IMR-90 (cell line): ENCODE results near the gene ILRUN. TPM values are rescaled to one million over a fixed set of nuclear protein-coding genes. Genes with fewer than 3 reads are reported as not detected.
A peak's percentile ranks its signal among the peaks of the same experiment; 100 is the strongest.

Source experiments
- ATAC-seq: fragments of 200-7000 bp; cut with Tn5 transposase; 2 replicates; pipeline ENCODE4 v1.9.1; 2020; ENCODE audit warnings: low read depth, mild to moderate bottlenecking, moderate library complexity
- BruUV-seq: library from RNA; stranded (reverse); fragments of 400-500 nt; replicated peaks from 2 replicates; lab custom pipeline; 2021; lab: Mats Ljungman, UMichigan
- CTCF ChIA-PET: fragments of 300-600 bp; formaldehyde crosslinking; extraction: SDS; loops from one replicate; lab custom pipeline; 2021; ENCODE audit warnings: antibody characterized with exemption; lab: Yijun Ruan, JAX
- POLR2A ChIA-PET: fragments of 300-600 bp; sonication (Branson Sonifier 250); formaldehyde crosslinking; loops from one replicate; lab custom pipeline; 2022; ENCODE audit warnings: antibody characterized with exemption; ENCODE audit not compliant: unreplicated experiment; lab: Charles Lee
- DNase-seq: peaks from one replicate; pipeline ENCODE4 v3.0.0; 2013
- H2AFZ ChIP-seq: replicated peaks from 2 replicates; pipeline ENCODE3; 2013; ENCODE audit warnings: low read length, mild to moderate bottlenecking; ENCODE audit not compliant: poor library complexity
- H2AK5ac ChIP-seq: 2 replicates; pipeline ENCODE4 v1.6.1; 2013; ENCODE audit warnings: low read depth, low read length, inconsistent platforms
- H2AK9ac ChIP-seq: replicated peaks from 2 replicates; pipeline ENCODE3; 2013; ENCODE audit warnings: mild to moderate bottlenecking, low read depth, low read length, moderate library complexity; ENCODE audit not compliant: poor library complexity
- H2BK120ac ChIP-seq: 2 replicates; pipeline ENCODE4 v1.6.1; 2013; ENCODE audit warnings: low read depth, low read length, inconsistent platforms
- H2BK15ac ChIP-seq: 3 replicates; pipeline ENCODE4 v1.6.1; 2013; ENCODE audit warnings: low read depth, low read length, inconsistent platforms
- H2BK20ac ChIP-seq: 2 replicates; pipeline ENCODE4 v1.6.1; 2013; ENCODE audit warnings: low read depth, mild to moderate bottlenecking, inconsistent platforms, low read length, moderate library complexity
- H2BK5ac ChIP-seq: 2 replicates; pipeline ENCODE4 v1.6.1; 2013; ENCODE audit warnings: mild to moderate bottlenecking, low read depth, low read length, inconsistent platforms; ENCODE audit not compliant: poor library complexity, severe bottlenecking
- H3K14ac ChIP-seq: replicated peaks from 2 replicates; pipeline ENCODE4 v1.6.1; 2013; ENCODE audit warnings: low read depth, low read length, inconsistent platforms
- H3K18ac ChIP-seq: 2 replicates; pipeline ENCODE4 v1.6.1; 2013; ENCODE audit warnings: low read depth, low read length, control low read depth
- H3K23ac ChIP-seq: 2 replicates; pipeline ENCODE4 v1.6.1; 2013; ENCODE audit warnings: low read depth, low read length, inconsistent platforms
- H3K27ac ChIP-seq: 2 replicates; pipeline ENCODE4 v1.5.1; 2013; ENCODE audit warnings: mild to moderate bottlenecking, control low read depth, low read length; ENCODE audit not compliant: insufficient read depth
- H3K27me3 ChIP-seq: 2 replicates; pipeline ENCODE4 v1.6.1; 2013; ENCODE audit warnings: low read length; ENCODE audit not compliant: control insufficient read depth, insufficient read depth
- H3K36me3 ChIP-seq: 2 replicates; pipeline ENCODE4 v1.6.1; 2013; ENCODE audit warnings: low read length, mixed read lengths; ENCODE audit not compliant: control insufficient read depth, insufficient read depth
- H3K4ac ChIP-seq: 2 replicates; pipeline ENCODE4 v1.6.1; 2013; ENCODE audit warnings: low read depth, low read length, inconsistent platforms
- H3K4me1 ChIP-seq: 2 replicates; pipeline ENCODE4 v1.6.1; 2013; ENCODE audit warnings: low read length, mixed read lengths; ENCODE audit not compliant: control insufficient read depth, insufficient read depth
- H3K4me2 ChIP-seq: 2 replicates; pipeline ENCODE4 v1.6.1; 2013; ENCODE audit warnings: low read depth, mild to moderate bottlenecking, control low read depth, low read length, moderate library complexity
- H3K4me3 ChIP-seq: 2 replicates; pipeline ENCODE4 v1.5.1; 2013; ENCODE audit warnings: low read depth, mild to moderate bottlenecking, control low read depth, low read length, moderate library complexity; ENCODE audit not compliant: insufficient read depth
- H3K56ac ChIP-seq: 2 replicates; pipeline ENCODE4 v1.6.1; 2013; ENCODE audit warnings: low read length, inconsistent platforms; ENCODE audit not compliant: insufficient read depth; ENCODE audit errors: extremely low read depth
- H3K79me1 ChIP-seq, 2 experiments: 2 replicates each; pipeline ENCODE4 v1.6.1; 2013; ENCODE audit warnings: low read length in 2 of 2, inconsistent platforms in 1 of 2, low read depth in 1 of 2
- H3K9ac ChIP-seq: 2 replicates; pipeline ENCODE4 v1.6.1; 2013; ENCODE audit warnings: low read depth, low read length, control low read depth
- H3K9me1 ChIP-seq: 2 replicates; pipeline ENCODE4 v1.6.1; 2013; ENCODE audit warnings: low read length, inconsistent platforms; ENCODE audit not compliant: insufficient read depth
- H3K9me3 ChIP-seq: 2 replicates; pipeline ENCODE4 v1.6.1; 2013; ENCODE audit warnings: low read length; ENCODE audit not compliant: control insufficient read depth, insufficient read depth
- H4K20me1 ChIP-seq: 2 replicates; pipeline ENCODE4 v1.6.1; 2013; ENCODE audit warnings: low read length, inconsistent platforms; ENCODE audit not compliant: insufficient read depth
- H4K5ac ChIP-seq: 2 replicates; pipeline ENCODE4 v1.6.1; 2013; ENCODE audit warnings: mild to moderate bottlenecking, low read depth, low read length, control low read depth
- H4K8ac ChIP-seq, 2 experiments: 2 replicates each; pipeline ENCODE4 v1.6.1; 2013; ENCODE audit warnings: low read depth in 2 of 2, low read length in 2 of 2, control low read depth in 1 of 2, inconsistent platforms in 1 of 2
- H4K91ac ChIP-seq: 2 replicates; pipeline ENCODE4 v1.6.1; 2013; ENCODE audit warnings: low read depth, low read length, inconsistent platforms; ENCODE audit not compliant: insufficient read depth
- BHLHE40 ChIP-seq: fragments of 150-350 bp; IDR thresholded peaks from 2 replicates; pipeline ENCODE4 v1.6.1; 2016; ENCODE audit warnings: mild to moderate bottlenecking, low read depth, low read length
- CEBPB ChIP-seq: IDR thresholded peaks from 2 replicates; pipeline ENCODE4 v1.6.1; 2012; ENCODE audit warnings: low read depth, low read length, improper control_type of control experiment
- CHD1 ChIP-seq: IDR thresholded peaks from 2 replicates; pipeline ENCODE4 v1.6.1; 2012; ENCODE audit warnings: low read depth, low read length, improper control_type of control experiment
- FOS ChIP-seq: fragments of 150-350 bp; IDR thresholded peaks from 2 replicates; pipeline ENCODE4 v1.6.1; 2016; ENCODE audit warnings: low read depth, low read length
- MAFK ChIP-seq: IDR thresholded peaks from 2 replicates; pipeline ENCODE4 v1.6.1; 2012; ENCODE audit warnings: low read depth, low read length, improper control_type of control experiment
- MAZ ChIP-seq: IDR thresholded peaks from 2 replicates; pipeline ENCODE4 v1.6.1; 2012; ENCODE audit warnings: low read depth, mild to moderate bottlenecking, low read length, improper control_type of control experiment, moderate library complexity, borderline replicate concordance
- NFE2L2 ChIP-seq: fragments of 150-350 bp; IDR thresholded peaks from 2 replicates; pipeline ENCODE4 v1.6.1; 2016; ENCODE audit warnings: low read depth, mild to moderate bottlenecking, low read length
- POLR2A ChIP-seq: IDR thresholded peaks from 2 replicates; pipeline ENCODE4 v1.6.1; 2012; ENCODE audit warnings: mild to moderate bottlenecking, low read depth, low read length
- RAD21 ChIP-seq: IDR thresholded peaks from 2 replicates; pipeline ENCODE4 v1.6.1; 2012; ENCODE audit warnings: low read length, improper control_type of control experiment
- RCOR1 ChIP-seq: IDR thresholded peaks from 2 replicates; pipeline ENCODE4 v1.6.1; 2012; ENCODE audit warnings: mild to moderate bottlenecking, low read length, improper control_type of control experiment; ENCODE audit not compliant: insufficient replicate concordance
- RFX5 ChIP-seq: IDR thresholded peaks from 2 replicates; pipeline ENCODE4 v1.8.0; 2012; ENCODE audit warnings: low read depth, mild to moderate bottlenecking, low read length, moderate library complexity
- SMC3 ChIP-seq: fragments of 150-350 bp; IDR thresholded peaks from 2 replicates; pipeline ENCODE4 v1.6.1; 2016; ENCODE audit warnings: low read depth, mild to moderate bottlenecking, antibody characterized with exemption, low read length, moderate library complexity
- WGBS, 2 experiments: methylation state at CpG; one replicate each; pipeline versions ENCODE4 v1.1.5 to v1.1.7; 2013; ENCODE audit warnings: missing lambda C conversion rate in 2 of 2; ENCODE audit not compliant: insufficient read length in 1 of 2; ENCODE audit errors: extremely low coverage in 2 of 2; 5-methylcytosine and 5-hydroxymethylcytosine counted together
- dilution Hi-C: fragments of 300-500 bp; cut with HindIII; formaldehyde crosslinking; loops from one replicate; pipeline ENCODE4 v1.14.3; 2018; ENCODE audit warnings: low sequenced_read_pairs; ENCODE audit not compliant: unreplicated experiment
- in situ Hi-C: fragments of 300-500 bp; cut with MboI; formaldehyde crosslinking; loops from 3 replicates; pipeline ENCODE4 v1.14.3; 2019; ENCODE audit warnings: low sequenced_read_pairs, inconsistent platforms, mixed read lengths
- intact Hi-C: fragments of 100-400 bp; cut with micrococcal nuclease; formaldehyde crosslinking; loops from 2 replicates; pipeline ENCODE4 v1.10.0; 2022
- polyA plus RNA-seq, 3 experiments: library from polyadenylated mRNA; depleted of rRNA; stranded (reverse); fragments of >200 nt; gene quantifications; 2 replicates each; pipeline ENCODE4 v1.2.3, GENCODE V29; 2012; ENCODE audit warnings: low replicate concordance in 1 of 3
- total RNA-seq: library from RNA; depleted of rRNA; stranded (reverse); fragments of >200 nt; gene quantifications from 2 replicates; pipeline ENCODE4 v1.2.3, GENCODE V29; 2012
- TF ChIP-seq, protein P1 (sequence below): fragments of 150-350 bp; IDR thresholded peaks from 2 replicates; pipeline ENCODE4 v1.6.1; 2016; ENCODE audit warnings: low read depth, mild to moderate bottlenecking, low read length, moderate library complexity, borderline replicate concordance
- TF ChIP-seq, protein P2 (sequence below): conservative IDR thresholded peaks from 2 replicates; pipeline ENCODE4 v1.5.1; 2012; ENCODE audit warnings: mild to moderate bottlenecking, low read depth, low read length, improper control_type of control experiment

Gene ILRUN
- total and polyA plus RNA-seq, 2 of the 4 experiments (the other 2 are of a cell fraction) = 25.4 to 29.9 TPM

DNA sequence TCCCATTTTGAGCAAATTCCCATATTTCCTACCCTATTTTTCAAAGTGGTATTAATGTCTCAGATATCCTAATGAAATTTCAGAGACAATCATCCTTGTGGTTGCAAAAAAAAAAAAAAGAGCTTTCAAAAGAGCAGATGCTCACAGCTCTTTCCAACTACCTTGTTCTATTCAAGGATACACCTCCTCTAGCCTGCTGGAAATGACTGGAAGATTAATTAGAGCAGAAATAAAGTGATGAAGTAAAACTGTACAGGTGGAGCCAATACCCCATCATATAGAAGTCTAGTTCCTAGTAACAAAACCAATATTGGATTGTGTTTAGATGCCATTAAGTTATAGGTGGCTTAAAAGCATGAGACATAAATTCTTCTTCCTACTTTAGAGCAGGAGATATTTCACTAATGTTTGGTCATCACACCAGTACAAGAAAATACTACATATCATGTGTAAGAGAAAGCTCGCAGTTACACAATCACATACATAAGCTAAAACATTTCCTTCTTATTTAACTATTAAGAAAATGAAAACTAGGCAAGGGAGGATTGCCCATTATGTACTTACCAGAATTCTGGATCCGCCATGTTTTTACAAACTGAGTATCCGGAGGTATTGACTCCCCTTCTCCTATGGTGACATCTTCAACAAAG is 42.4 kb downstream of the ILRUN start:
- no peak overlapping the region for H3K4ac ChIP-seq
- no peaks in the 10 kb centered on the region for H3K27me3 ChIP-seq
- peak overlapping the region; percentile 14; the same call in 1 of the 2 replicates for H2AK5ac ChIP-seq
- ATAC-seq (no peak), DNase-seq (no peak)
- dilution Hi-C loops = no loop called here
- H2BK15ac ChIP-seq = no peak overlapping the region
- WGBS, 2 experiments = no CpG with 5 or more reads among the region's 3 CpGs
- H3K23ac ChIP-seq = no peak overlapping the region
- H2BK20ac ChIP-seq = peak overlapping the region; percentile 68; the same call in 1 of the 2 replicates
- no peak overlapping the region for H4K91ac ChIP-seq
- TF ChIP-seq BHLHE40 (no peak), NFE2L2 (no peak), MAZ (no peak), RAD21 (no peak), POLR2A (no peak), MAFK (no peak), SMC3 (no peak), RFX5 (no peak), RCOR1 (no peak), CHD1 (no peak), FOS (no peak), CEBPB (no peak)
- TF ChIP-seq, protein P1, sequence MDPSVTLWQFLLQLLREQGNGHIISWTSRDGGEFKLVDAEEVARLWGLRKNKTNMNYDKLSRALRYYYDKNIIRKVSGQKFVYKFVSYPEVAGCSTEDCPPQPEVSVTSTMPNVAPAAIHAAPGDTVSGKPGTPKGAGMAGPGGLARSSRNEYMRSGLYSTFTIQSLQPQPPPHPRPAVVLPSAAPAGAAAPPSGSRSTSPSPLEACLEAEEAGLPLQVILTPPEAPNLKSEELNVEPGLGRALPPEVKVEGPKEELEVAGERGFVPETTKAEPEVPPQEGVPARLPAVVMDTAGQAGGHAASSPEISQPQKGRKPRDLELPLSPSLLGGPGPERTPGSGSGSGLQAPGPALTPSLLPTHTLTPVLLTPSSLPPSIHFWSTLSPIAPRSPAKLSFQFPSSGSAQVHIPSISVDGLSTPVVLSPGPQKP = no peak
- TF ChIP-seq, protein P2, sequence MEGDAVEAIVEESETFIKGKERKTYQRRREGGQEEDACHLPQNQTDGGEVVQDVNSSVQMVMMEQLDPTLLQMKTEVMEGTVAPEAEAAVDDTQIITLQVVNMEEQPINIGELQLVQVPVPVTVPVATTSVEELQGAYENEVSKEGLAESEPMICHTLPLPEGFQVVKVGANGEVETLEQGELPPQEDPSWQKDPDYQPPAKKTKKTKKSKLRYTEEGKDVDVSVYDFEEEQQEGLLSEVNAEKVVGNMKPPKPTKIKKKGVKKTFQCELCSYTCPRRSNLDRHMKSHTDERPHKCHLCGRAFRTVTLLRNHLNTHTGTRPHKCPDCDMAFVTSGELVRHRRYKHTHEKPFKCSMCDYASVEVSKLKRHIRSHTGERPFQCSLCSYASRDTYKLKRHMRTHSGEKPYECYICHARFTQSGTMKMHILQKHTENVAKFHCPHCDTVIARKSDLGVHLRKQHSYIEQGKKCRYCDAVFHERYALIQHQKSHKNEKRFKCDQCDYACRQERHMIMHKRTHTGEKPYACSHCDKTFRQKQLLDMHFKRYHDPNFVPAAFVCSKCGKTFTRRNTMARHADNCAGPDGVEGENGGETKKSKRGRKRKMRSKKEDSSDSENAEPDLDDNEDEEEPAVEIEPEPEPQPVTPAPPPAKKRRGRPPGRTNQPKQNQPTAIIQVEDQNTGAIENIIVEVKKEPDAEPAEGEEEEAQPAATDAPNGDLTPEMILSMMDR = no peak
- in situ Hi-C loops = no loop called here
- ChIA-PET POLR2A (no interaction called here), CTCF (no interaction called here)
- no peak overlapping the region for H4K8ac ChIP-seq
- no peaks in the 10 kb centered on the region for H3K9me3 ChIP-seq
- no peak overlapping the region for H2AFZ ChIP-seq
- intact Hi-C loops = no loop called here
- no peak overlapping the region for H3K4me3 ChIP-seq
- H3K56ac ChIP-seq = no peak overlapping the region
- H3K18ac ChIP-seq = no peak overlapping the region
- H3K14ac ChIP-seq = no peak overlapping the region
- peaks cover 7% of the 10 kb centered on the region for H3K9me1 ChIP-seq
- no peak overlapping the region for H2AK9ac ChIP-seq
- BruUV-seq = no TSS peak
- no peak overlapping the region for H2BK120ac ChIP-seq
- H4K5ac ChIP-seq = no peak overlapping the region
- H3K79me1 ChIP-seq = peaks cover 14 to 74% of the 10 kb centered on the region in 2 experiments
- H4K20me1 ChIP-seq = peaks cover 13% of the 10 kb centered on the region; the same call in 1 of the 2 replicates
- no peak overlapping the region for H3K4me2 ChIP-seq
- no peak overlapping the region for H3K9ac ChIP-seq
- peaks cover 5% of the 10 kb centered on the region for H3K36me3 ChIP-seq
- H2BK5ac ChIP-seq = no peak overlapping the region
- H3K27ac ChIP-seq = no peak overlapping the region
- peaks cover 15% of the 10 kb centered on the region for H3K4me1 ChIP-seq
